PC-3 (cell line): ENCODE data around the gene IL31.

Experiments used
- CTCF ChIP-seq: fragments of 300-600 bp; sonication (generic); conservative IDR thresholded peaks from 2 replicates; pipeline ENCODE4 v1.5.1; 2017; ENCODE audit warnings: antibody characterized with exemption, low read depth, mild to moderate bottlenecking, low read length
- EZH2 ChIP-seq: fragments of 300-600 bp; sonication (generic); IDR thresholded peaks from one replicate; pipeline ENCODE4 v1.6.1; 2017; ENCODE audit warnings: antibody characterized with exemption, mild to moderate bottlenecking, low read length; ENCODE audit not compliant: unreplicated experiment
- EZH2phosphoT487 ChIP-seq: fragments of 300-600 bp; sonication (generic); IDR thresholded peaks from 2 replicates; pipeline ENCODE4 v1.6.1; 2018; ENCODE audit warnings: mild to moderate bottlenecking, antibody characterized with exemption, low read length, borderline replicate concordance

GRCh38 chr12:122137229-122137628, 36.8 kb downstream of the IL31 start:
- no peak for TF ChIP-seq EZH2
- peak; percentile 33; the same call in 1 of the 2 replicates for TF ChIP-seq CTCF
- no peak for TF ChIP-seq EZH2phosphoT487
